GM21526 (cell line): ENCODE measurements around the gene ARHGEF4.

Experiments
- ATAC-seq: cut with Tn5 transposase; IDR thresholded peaks from one replicate; pipeline ENCODE4 v1.9.1; 2021; ENCODE audit warnings: moderate library complexity; ENCODE audit not compliant: unreplicated experiment, low FRiP score

The ARHGEF4 gene

GRCh38 chr2:131004446-131005209 lies 167.9 kb downstream of the ARHGEF4 start:
- ATAC-seq = no peak

DNA sequence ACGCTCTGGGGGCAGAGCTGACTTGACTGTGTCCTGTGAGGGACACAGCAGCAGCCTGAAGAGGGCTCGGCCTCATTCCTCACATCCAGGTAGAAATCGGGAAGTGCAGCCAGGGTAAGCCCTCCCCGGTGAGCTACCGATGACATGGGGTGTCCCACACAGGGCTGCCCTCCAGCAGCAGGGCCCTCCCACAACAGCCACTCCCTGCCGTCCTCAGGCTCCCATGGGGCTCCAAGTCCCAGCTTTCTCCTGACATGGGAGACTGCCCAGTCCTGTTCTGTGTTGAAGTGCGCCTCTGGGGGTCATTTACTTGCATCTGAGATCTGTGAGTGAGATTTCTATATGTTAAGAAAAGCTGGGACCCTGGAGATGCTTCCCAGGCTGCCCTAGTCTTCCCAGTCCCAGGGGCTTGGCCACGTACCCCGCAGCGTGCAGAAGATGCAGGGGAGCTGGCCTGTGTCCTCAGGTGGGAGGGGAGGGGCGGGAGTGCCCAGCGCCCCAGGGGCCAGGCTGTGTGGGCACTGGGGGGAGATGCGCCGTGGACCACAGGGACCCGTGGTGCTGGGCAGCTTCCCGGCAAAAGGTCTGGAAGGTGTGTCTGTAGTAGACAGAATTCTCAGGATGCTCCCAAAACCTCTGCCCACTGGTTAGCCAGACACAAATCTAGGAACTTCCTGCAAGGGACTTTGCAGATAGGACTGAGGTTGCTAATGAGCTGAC lies 168.7 kb downstream of the ARHGEF4 start:
- no peak for ATAC-seq

- ATAC-seq = no peak
These were observed 169.8 kb downstream of the ARHGEF4 start for GRCh38 chr2:131006561-131006960.

- ATAC-seq = no peak
These were observed 172.3 kb downstream of the ARHGEF4 start for GRCh38 chr2:131008967-131009366.

DNA sequence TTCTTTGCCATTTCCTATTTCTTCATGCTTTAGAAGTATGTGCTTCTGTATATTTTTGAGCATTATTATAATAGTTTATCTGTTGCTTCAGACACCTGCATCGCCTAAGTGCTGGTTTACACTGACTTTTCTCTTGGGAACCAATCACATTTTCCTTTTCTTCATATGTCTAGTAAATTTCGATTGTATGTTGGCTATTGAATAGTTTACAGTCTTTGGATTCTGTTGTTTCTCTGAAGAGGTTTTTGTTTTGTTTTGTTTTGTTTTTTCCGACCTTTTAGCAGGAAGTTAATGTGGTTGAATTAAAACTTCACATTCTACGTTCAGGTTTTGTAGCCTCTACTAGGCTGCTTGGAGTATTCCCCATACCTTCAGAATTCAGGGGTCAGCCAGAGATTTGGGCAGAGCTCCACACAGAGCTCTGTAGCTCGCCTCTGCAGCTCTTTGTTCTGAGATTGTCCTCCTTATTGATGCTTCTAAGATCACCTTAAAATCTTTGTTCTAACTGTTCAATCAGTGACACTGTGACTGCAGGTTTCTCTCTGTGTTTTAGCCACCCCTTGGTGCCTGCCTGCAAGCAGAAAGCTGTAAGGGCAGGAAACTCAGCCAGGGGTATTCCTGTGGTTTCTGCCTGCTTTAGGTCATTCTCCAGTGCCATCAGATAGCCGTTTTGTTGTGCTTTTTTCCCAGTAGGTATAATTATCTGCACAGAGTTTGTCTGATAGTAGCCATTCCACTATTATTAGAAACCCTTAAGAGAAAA lies 173.2 kb downstream of the ARHGEF4 start:
- ATAC-seq = no peak

DNA sequence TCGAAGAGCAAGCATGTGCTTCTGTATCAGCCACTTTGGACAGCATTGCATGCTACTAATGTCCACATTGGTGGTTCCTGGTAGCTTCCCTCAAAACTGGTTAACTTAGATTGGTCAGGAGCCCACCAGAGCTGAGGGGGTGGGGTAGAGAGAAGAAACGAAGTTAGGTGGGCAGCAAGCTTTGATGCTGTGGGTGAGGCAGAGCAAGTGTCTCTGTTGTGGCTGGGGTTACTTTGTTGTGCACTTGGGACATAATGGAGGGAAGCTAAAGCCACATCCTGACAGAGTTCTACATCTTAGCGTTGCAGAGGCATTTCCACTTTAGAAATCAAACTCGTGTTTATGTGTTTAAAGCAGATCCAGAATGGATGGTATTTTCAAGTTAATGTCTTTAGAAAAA lies 173.9 kb downstream of the ARHGEF4 start:
- no peak for ATAC-seq

GRCh38 chr2:131011486-131011885 lies 174.8 kb downstream of the ARHGEF4 start:
- ATAC-seq = no peak

GRCh38 chr2:131014141-131014540 lies 177.4 kb downstream of the ARHGEF4 start:
- ATAC-seq = no peak

- no peak for ATAC-seq
These were observed 179.1 kb downstream of the ARHGEF4 start for GRCh38 chr2:131015764-131016163.

- no peak for ATAC-seq
These were observed 180.4 kb downstream of the ARHGEF4 start for GRCh38 chr2:131016826-131017741.

DNA sequence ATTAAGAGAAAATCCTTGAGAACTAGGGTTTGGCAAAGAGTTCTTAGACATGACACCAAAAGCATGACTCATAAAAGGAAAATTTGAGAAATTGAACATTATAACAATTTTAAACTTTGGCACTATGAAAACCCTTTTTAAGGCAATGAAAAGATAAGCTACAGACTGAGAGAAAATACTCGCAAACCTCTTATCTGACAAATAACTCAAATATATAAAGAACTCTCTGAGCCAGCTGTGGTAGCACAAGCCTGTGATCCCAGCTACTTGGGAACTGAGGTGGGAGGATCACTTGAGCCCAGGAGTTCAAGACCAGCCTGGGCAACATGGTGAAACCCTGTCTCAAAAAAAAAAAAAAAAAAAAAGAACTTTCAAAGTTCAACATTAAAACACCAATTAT lies 186.0 kb downstream of the ARHGEF4 start:
- ATAC-seq = no peak

DNA sequence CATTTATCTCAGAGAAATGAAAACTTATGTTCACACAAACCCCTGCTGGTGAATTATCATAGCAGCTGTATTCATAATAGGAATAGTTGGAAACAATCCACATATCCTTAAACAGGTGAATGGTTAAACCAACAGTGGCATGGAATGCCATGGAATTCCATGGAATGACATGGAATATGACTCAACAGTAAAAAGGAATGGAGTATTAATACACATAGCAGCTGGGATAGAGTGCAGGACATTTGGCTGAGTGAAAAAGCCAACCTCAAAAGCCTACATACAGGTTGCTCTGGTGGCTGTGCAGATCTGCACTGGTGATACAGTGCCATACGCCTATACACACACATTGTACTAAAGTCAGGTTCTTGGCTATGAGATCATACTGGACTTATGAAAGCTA lies 187.0 kb downstream of the ARHGEF4 start:
- ATAC-seq = no peak

- no peak for ATAC-seq
These were observed 190.2 kb downstream of the ARHGEF4 start for GRCh38 chr2:131026919-131027318.

DNA sequence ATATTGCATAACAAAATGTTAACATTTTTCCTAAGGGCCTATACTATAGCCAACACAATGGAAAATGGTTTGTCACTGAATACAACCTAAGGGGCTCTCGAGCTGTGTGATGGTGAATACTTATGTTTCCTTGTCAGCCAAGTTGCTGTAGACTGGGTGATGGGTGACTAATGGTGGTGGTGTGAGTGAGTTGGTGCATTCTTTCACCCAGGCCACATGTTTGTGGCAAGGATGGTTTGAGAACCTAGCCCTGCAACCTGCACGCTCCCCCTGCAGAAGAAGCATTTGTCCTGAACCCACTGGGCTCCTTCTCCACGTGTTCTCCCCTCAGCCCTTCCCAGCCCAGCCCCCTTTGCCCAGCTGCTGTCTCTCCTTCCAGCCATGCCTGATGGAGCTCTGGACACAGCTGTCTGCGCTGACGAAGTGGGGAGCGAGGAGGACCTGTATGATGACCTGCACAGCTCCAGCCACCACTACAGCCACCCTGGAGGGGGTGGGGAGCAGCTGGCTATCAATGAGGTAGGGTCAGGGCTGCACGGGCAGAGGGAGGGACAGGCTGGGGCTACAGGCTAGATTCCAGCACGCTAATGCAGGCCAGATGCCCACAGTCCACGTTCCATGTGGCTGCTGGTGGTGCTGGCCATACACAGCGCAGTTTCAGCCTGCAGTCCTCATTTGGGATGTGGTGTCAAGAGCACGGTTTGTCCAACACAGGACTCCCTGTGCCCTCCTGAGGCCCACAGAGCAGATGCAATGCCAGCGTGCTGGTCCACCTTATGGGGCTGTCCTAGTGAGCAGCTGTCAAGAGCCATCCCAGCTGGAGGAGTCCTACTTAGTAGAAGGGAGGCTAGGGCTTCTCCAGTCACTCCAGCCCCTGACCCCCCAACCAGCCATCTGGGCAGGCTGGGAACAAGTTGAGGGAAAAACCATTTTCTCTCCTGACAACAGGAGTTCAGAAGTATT lies 191.1 kb downstream of the ARHGEF4 start:
- no peak for ATAC-seq

- ATAC-seq = no peak
These were observed 193.1 kb downstream of the ARHGEF4 start for GRCh38 chr2:131029812-131030211.

GRCh38 chr2:131030478-131030971 lies 193.8 kb downstream of the ARHGEF4 start:
- ATAC-seq = no peak

GRCh38 chr2:131031431-131031841 lies 194.7 kb downstream of the ARHGEF4 start:
- no peak for ATAC-seq

GRCh38 chr2:131031875-131032274 lies 195.2 kb downstream of the ARHGEF4 start:
- no peak for ATAC-seq

GRCh38 chr2:131032393-131032836 lies 195.7 kb downstream of the ARHGEF4 start:
- ATAC-seq = no peak
